Middle frontal gyrus (tissue), 1 donor: ENCODE measurements around the gene SETD2.
"Not testable (repeated sequence)": the region's sequence is repeated elsewhere in the genome, so short reads cannot be mapped to it uniquely, and the experiment has no call there.

Experiments
- DNase-seq: peaks from one replicate; pipeline ENCODE4 v3.0.0-alpha.2; 2015; ENCODE audit warnings: low spot score; ENCODE audit errors: extremely low spot score

SETD2 gene

DNA sequence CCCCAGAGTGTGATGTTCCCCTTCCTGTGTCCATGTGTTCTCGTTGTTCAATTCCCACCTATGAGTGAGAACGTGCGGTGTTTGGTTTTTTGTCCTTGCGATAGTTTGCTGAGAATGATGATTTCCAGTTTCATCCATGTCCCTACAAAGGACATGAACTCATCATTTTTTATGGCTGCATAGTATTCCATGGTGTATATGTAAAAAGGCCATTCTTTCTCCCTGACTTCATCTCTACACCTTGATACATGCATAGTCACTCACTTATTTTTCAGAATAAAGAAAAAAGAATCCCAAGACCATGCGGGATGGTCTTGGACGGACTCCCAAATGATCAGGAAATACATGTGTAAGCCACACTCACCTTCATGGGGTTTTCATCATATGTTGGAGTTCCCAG is 126.6 kb downstream of the SETD2 start:
- not testable (repeated sequence) for DNase-seq

DNA sequence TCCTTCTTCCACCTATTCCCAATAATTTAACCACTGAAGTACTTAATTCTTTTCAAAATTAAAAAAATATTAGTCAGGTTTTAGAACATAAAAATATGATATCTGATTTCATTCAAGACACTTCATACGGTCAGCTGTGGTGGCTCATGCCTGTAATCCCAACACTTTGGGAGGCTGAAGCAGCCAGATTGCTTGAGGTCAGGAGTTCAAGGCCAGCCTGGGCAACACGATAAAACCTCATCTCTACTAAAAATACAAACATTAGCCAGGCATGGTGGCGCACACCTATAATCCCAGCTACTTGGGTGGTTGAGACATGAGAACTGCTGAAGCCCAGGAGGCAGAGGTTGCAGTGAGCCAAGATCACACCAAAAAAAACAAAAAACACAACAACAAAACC is 127.8 kb downstream of the SETD2 start:
- no peak for DNase-seq

DNA sequence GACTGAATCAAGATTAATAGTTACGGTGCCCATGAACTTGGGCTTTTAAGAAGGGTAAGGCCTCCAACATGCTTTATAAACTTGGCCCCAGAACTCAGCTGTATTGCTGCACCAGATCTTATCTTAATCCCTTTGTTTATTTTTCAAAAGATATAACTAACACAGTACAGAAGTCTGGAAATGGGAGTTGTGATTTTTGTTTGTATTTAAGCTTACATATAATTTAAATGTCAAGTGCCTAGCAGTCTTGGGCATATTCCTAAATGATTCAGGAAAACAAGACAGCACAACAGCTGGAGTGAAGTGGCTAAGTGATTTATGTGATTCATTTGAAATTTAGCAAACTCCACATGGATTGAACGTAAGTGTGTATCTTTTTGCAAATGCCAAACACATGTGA is 128.3 kb downstream of the SETD2 start:
- no peak for DNase-seq

DNA sequence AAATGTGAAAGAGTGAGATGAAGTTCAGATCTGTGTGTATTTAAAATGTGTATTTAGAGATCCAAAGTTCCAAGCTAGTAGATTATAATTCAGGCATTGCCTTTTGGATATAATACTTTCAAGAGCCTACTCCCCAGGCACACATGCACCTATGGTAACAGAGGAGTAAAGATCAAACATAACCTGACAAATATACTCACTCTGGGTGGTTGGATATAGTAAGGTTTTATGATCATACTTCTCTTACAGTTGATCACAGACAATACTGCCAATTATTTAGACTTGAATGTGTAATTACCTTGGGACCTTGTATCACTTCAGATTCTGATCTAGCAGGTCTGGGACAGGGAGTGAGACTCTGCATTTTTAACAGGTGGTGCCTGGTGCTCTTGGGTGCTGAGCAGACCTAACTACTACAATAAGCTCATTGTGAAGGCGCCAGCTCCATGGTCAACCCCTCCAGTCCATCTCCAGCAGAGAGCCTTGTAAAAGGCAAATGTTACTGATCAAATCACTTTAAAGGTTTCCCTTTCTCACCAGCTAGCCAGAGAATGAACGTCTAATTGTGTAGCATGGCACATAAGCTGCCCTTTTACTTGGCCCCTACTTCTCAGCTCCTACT is 128.9 kb downstream of the SETD2 start:
- DNase-seq = no peak

DNA sequence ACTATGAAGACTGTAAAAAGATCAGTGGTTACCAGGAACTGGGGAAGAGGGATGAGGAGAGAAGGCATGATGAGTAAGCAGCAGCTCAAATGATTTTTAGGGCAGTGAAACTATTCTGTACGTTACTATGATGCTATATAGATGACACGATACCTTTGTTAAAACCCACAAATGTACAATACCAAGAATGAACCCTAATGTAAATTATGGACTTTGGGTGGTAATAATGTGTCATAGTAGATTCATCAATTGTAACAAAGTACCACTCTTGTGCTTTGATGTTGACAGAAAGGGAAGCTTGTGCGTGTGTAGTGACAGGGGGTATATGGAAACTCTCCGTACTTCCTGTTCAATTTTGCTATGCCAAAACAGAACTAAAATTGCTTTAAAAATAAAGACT is 132.9 kb downstream of the SETD2 start:
- not testable (repeated sequence) for DNase-seq

DNA sequence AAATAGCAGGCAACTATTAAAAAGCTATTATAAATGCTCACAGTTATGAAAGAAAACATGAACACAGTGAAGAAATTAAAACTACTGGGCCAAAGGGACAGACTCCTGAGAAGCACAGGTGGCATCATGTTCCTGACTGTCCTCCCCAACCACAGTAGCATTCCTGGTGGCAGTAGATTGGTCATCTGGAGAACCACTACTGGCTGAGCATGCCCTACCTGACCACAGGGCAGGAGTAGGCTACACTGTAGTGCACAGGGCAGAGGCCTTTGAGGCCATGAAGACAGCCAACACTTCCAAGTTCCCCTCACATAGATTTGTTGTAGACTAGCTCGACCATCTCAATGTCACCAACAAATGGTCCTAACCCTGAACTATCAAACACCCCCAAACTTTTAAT is 135.2 kb downstream of the SETD2 start:
- DNase-seq = no peak

DNA sequence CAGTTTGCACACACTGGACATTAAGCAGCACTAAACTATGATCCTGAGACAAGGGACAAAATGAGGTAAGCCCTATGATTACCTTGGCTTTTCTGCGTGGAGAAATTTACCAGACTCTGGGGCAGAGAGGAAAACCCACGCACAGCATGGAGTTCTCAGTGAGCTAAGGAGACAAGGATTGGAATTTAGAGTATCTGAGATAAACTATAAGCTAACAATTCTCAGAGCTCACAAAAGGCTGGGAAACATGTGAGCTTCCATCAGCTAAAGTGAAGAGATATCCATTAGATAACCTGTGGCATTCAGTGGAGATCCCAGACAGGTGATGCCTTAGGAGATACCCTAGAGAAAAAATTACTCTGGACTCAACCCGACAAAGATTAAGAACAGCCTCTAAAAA is 135.8 kb downstream of the SETD2 start:
- no peak for DNase-seq

DNA sequence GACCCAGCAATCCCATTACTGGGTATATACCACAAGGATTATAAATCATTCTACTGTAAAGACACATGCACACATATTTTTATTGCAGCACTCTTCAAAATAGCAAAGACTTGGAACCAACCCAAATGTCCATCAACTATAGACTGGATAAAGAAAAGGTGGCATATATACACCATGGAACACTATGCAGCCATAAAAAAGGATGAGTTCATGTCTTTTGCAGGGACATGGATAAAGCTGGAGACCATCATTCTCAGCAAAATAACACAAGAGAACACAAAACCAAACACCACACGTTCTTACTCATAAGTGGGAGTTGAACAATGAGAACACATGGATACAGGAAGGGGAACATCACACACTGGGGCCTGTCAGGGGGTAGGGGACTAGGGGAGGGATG is 137.5 kb downstream of the SETD2 start:
- not testable (repeated sequence) for DNase-seq

DNA sequence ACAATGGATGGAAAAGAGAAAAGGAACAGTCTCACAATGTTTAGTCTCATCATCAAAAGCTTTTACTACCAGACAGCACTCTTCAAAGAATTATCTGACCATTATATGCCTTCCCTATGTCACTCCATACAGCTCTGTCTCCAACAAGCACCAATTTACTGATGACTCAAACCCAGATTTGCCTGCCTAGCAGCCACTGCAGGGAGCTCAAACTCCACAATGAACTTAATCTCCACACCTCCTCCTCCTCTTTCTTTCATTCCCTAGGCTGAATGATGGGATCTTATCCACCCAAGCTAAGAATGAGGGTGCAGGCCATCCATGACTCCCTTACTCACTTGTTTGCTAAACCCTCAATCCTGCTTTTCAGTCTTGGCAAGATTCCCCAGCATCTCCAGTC is 139.0 kb downstream of the SETD2 start:
- DNase-seq = no peak

DNA sequence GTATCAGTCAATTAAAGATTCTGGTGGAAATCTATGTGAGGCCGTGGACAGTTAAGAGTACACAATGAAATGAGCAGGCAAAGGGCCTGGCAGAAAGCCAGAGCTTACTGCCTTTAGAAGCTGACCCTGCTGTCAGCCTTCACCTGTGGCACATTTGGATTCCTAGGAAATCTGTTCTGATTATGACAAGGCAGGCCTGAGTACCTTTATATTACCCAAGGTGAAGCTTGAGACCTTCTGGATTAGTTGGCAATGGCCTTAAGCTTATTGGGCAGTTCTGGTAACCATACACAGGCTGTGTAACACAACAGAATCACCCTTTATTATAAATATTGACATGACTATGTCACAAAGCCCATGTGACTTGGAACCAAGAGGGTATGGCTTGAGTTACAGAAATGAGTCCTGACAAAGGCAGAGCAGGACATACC is 141.3 kb downstream of the SETD2 start:
- DNase-seq = no peak

DNA sequence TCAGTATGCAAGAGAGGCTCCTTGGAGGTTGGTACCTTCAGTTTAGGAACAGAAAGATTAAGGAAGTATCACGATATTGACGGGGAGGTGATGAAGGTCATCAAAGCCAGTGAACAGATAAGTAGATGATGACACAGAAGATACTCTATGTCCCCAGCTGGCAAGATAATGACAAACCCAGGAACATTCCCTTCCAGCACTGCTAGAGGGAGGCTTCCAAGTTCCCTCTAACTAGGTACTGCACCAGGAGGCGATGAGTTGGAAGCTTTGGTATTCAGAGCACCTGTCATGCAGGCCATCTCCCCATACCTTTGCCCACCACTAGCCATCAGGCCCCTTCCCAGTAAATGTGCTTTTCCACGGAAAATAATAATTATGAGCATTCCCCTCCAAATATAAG is 143.6 kb downstream of the SETD2 start:
- no peak for DNase-seq

DNA sequence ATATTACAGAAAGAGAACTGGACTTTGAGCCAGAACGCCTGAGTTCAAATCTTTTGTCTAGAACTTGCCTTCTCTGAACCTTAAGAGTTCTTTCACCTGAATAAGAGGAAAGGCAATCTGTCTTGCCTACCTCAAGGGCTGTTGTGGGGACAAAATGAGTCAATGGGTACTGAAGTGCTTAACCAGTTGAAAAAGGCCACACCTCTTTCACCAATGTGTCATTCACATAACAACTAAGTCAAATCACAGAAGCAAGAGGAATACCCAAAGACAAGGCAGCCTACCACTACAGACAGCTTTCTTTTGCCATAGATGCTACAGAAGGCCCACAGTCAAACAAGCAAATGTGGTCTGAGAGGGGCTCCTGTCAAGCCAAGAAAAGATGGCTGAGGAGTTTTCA is 144.7 kb downstream of the SETD2 start:
- DNase-seq = no peak

DNA sequence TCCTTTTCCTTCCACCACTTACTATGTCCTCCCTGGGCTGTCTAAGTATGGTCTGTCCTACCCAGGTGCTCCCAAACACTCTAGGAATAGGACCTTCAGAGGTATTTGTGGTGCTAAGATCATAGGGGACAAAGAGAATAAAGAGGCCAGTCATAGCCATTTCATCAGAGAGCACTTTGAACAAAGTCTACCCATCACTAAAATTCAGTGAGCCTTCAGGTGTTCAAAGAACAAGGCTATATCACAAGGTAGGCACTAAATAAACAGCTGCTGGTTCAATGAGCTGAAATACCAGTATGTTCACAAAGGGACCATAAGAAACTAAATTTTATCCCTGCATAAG is 145.7 kb downstream of the SETD2 start:
- DNase-seq = no peak

DNA sequence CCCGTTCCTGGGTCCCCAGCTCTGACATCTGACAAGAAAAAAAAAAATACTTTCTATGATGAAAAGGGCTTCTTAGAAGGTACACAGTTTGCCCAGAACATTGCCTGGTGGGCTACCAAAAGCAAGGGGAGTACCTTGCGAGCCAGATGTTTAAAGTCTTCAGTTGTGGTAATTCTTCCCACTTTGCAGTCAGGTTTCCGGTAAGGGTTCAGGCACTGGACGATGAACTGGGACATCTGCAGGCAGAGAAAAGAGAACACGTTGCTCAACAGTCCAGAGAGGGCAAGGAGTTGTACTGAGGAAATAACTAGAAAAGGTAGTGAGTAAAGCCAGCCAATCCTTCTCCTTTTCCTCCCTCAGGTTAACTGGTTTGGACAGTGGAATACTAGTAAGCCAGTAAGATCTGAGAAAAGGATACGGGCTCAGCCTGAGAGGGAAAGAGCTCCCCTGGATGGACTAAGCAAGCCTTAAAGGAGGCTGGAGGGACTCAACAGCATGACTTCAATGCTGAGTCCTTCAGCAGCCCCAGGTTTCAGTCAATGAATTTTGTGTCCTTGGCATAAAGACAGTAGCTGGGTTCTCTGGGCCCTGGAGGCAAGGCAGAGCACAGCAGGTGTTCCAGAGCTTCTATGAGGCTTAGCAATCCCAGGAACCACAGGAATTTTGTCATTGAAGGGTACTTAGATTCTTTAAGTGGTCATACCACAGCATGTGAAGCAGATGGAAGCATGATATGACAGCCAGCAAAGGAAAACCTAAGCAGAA is 146.2 kb downstream of the SETD2 start:
- no peak for DNase-seq

DNA sequence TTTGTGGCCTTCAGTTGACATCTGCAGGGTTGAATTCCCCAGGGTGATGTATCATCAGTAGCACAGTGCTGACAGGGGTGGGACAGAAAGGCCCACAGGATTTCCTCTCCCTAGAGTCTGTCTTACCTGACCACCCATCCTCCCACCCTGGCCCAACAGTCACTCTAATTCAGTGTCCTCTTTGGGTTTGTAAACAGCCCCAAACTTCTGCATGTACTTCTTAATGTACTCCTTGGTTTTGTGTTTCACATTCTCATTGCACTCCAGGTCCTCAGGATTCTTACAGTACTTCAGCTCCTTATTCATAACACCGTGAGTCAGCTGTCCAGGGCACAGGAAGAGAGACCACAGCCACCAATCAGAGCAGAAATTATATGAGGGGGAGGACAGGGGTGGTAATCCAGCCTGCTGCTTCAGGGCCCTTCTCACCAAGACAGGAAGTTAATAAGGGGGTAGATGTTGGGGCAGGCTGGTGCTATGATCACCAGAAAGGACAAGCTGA is 146.9 kb downstream of the SETD2 start:
- DNase-seq = no peak

DNA sequence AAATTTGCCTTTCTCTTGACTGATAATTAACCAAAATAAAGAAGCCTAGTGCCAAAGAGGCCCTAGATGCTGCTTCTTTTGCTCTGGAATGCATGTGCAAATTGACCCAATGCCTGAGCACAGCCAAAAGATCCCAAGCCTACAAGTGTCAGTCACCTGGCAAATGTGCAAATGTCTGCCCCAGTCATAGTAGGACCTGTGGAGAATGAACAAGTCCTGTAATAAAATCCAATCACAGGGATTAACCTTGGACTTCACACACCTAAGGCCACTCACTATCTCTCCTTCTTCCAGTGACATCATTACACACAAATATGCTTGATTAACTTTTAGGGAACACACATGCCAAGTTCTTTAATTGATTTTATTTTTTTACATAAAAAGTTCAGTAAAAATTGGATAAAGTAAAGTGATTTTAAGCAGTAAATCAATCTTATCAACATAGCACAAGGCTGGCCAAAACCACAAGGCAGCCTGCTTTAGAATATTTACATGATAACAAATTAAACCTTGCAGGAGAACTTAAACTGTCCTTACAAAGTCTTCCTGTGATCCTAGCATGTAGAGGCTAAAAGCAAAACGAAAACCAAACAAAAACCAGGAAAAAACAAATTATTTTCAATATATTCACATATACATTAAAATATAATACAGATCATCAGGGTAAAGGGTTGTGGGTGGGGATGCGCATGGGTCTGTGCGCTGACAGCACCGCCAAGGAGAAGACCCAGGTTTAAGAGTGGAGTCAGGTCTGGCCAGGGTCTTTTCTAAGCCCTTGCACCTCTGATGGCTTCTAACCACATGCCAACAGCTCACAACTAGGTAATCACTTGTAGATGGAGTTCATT is 147.6 kb downstream of the SETD2 start:
- DNase-seq = no peak

DNA sequence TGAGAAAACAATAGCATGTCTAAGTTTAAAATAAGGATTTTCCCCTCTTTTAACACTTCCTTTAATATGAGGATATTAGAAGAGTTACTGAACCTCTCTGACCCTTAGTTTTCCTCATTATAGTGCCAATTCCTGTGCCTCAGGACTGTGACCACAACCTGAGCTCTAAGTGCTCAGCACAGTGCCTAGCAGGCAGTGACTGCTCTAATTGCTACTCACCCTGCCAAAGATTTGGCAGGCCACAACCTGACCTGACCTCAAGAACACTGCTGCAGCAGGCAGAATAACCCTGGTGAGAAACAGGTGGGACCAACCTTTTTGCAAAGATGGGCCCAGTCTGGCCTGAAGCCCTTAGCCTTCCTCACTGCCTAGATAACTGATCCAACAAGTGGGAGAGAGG is 148.8 kb downstream of the SETD2 start:
- DNase-seq = no peak

DNA sequence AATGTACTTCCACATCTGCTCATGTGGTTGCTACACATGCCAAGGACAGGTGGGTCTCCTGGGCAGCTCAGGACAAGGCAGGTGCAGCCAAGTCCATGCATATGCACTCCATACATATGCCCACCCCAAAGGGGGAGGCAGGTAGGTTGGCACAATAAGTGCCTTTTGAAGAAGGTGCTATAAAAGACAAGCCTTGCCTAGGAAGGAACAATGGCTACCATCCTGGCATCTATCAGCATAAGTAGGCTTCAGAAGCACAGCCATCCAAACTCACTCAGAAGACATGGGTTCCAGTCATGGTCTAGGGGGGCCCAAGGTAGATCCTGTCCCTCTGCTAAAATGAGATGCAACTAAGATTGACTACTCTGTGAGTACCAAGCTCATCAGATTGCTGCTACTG is 149.9 kb downstream of the SETD2 start:
- no peak for DNase-seq

DNA sequence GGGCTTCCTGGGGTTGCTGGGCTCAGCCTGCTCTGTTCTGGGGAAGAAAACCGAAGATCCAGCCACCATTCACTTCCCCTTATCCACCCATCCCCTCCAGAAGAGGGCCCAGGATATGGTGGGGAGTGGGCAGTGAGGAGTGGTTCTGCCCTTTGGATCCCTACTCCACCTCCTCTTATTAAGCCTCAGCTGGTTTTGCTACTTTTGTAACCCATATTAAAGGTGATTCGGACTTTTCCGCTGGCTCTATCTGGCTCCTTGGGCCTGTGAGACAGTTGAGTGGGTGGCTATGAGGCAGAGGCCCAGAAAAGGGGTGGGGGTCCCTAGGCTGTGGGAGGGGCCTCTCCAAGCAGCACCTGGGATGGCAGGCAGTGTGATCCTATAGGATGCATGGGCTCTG is 150.7 kb downstream of the SETD2 start:
- no peak for DNase-seq

DNA sequence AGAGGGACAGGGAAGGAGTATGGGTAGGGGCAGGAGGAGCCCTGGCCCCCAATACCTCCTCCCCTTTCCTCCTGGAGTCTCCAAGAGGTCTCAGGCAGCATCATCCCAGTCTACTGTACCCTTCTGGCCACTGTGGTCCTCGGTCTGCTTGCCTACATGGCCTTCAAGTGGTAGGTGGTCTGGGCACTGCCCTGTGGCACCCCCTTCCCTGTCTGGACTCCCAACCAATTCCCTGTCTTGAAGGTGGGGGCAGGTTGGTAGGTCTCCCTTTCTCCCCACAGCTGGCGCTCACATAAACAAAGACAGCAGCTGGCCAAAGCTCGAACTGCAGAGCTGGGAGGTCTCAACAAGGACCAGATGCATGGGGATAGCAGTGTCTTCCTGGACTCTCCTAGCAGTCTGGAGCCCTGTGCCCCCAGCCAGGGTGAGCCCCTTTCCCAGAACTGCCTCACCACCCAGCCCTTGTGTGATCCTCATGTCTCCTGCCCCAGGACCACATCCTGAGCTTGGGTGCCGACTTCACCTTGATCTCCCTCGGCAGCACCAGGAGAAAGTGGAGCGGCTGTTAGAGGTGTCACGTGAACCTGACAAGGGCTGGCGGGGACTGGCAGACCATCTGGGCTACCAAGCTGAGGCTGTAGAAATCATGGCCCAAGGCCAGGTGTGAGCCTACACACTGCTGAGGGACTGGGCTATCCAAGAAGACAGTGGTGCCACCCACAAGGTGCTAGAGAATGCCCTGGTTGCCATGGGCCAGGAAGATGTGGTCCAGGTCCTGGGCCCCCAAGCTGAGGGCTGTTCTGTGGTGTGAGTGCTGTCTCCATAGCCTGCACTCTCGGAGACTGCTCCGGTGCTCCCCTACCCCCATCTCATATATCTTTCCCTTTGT is 151.3 kb downstream of the SETD2 start:
- DNase-seq = no peak

DNA sequence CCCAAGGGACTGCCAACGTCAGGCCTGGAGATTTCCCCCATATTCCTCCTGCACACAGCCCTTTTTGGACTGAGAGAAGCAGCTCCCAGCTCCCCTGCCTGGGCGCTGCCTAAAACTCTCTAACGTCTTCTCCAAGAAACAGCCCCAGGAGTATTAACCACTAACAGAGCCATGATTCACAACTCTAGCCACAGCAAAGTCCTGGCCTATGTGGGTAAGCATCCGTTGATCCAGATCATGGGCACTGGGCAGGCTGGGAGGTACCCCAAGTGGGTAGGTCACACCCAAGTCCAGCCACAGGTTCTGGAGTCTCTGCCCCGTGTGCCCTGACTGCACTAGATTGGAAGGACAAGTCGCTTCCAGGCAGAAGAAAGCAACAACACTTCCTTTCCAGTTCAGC is 152.5 kb downstream of the SETD2 start:
- no peak for DNase-seq
